Ascending aorta (tissue), 2 donors: Measurements from ENCODE around the gene MLN. TPM values are rescaled to one million over a fixed set of nuclear protein-coding genes. Genes with fewer than 3 reads are reported as not detected.
A peak's percentile ranks its signal among the peaks of the same experiment; 100 is the strongest.

Experiments used
- DNase-seq, 2 donors: peaks; one replicate each; pipeline ENCODE4 v3.0.0-alpha.2; 2019; ENCODE audit warnings: low spot score in 2 of 2
- H3K27ac ChIP-seq, 2 donors: fragments of 200-600 bp; sonication (generic); one replicate each; pipeline ENCODE4 v1.5.1; 2016 to 2017; ENCODE audit warnings: mild to moderate bottlenecking in 1 of 2
- H3K27me3 ChIP-seq: fragments of 200-600 bp; sonication (generic); one replicate; pipeline ENCODE4 v1.5.1; 2017
- H3K36me3 ChIP-seq, 2 donors: fragments of 200-600 bp; sonication (generic); one replicate each; pipeline ENCODE4 v1.5.1; 2016
- H3K4me1 ChIP-seq, 2 donors: fragments of 200-600 bp; sonication (generic); one replicate each; pipeline ENCODE4 v1.5.1; 2016 to 2017; ENCODE audit warnings: mild to moderate bottlenecking in 1 of 2
- H3K4me3 ChIP-seq, 2 donors: fragments of 200-600 bp; sonication (generic); one replicate each; pipeline ENCODE4 v1.5.1; 2016 to 2017; ENCODE audit warnings: mild to moderate bottlenecking in 1 of 2
- H3K9me3 ChIP-seq, 2 donors: fragments of 200-600 bp; sonication (generic); one replicate each; pipeline ENCODE4 v1.5.1; 2016
- CTCF ChIP-seq, 3 experiments: fragments of 200-600 bp in 2 of 3; fragments of 450-650 bp in 1 of 3; sonication (generic) in 2 of 3; IDR thresholded peaks; one replicate each; pipeline ENCODE4 v1.5.1; 2016 to 2019; ENCODE audit warnings: antibody characterized with exemption in 3 of 3, mild to moderate bottlenecking in 1 of 3, moderate library complexity in 1 of 3
- intact Hi-C: fragments of 100-400 bp; cut with DNase I; formaldehyde crosslinking; loops from one replicate; pipeline ENCODE4 v1.15.1; 2023
- total RNA-seq: library from RNA; depleted of rRNA; stranded (reverse); fragments of >200 nt; gene quantifications from one replicate; pipeline ENCODE4 v1.1.0, GENCODE V29; 2016

Gene MLN
- total RNA-seq, 1 donor from 2014 or later, result not detected

- H3K4me1 ChIP-seq, result peaks cover 0 to 4% of the 10 kb centered on the region in 2 donors
- no peaks in the 10 kb centered on the region for H3K36me3 ChIP-seq
- no peak overlapping the region for H3K4me3 ChIP-seq
- H3K27ac ChIP-seq, result no peak overlapping the region
- no peaks in the 10 kb centered on the region for H3K27me3 ChIP-seq
- no peak for DNase-seq
- no peak for TF ChIP-seq CTCF (IDR thresholded peaks at IDR 0.05)
- no peaks in the 10 kb centered on the region for H3K9me3 ChIP-seq
- intact Hi-C loops, result no loop called here
These were observed 39.8 kb downstream of the MLN start for GRCh38 chr6:33764036-33764435.

GRCh38 chr6:33763483-33763882, 40.3 kb downstream of the MLN start:
- no peak for DNase-seq
- no peak for TF ChIP-seq CTCF (IDR thresholded peaks at IDR 0.05)
- Histone ChIP-seq H3K27ac (no peak overlapping the region), H3K36me3 (no peaks in the 10 kb centered on the region), H3K27me3 (no peaks in the 10 kb centered on the region), H3K4me3 (no peak overlapping the region), H3K4me1 (no peaks in the 10 kb centered on the region), H3K9me3 (no peaks in the 10 kb centered on the region)
- intact Hi-C loops, result no loop called here

- no peaks in the 10 kb centered on the region for H3K9me3 ChIP-seq
- no peak overlapping the region for H3K27ac ChIP-seq
- intact Hi-C loops, result no loop called here
- no peaks in the 10 kb centered on the region for H3K27me3 ChIP-seq
- TF ChIP-seq CTCF (IDR thresholded peaks at IDR 0.05), result no peak
- no peak for DNase-seq
- H3K4me3 ChIP-seq, result no peak overlapping the region
- no peaks in the 10 kb centered on the region for H3K36me3 ChIP-seq
- H3K4me1 ChIP-seq, result no peaks in the 10 kb centered on the region
These were observed 41.1 kb downstream of the MLN start for GRCh38 chr6:33762713-33763112.

GRCh38 chr6:33761922-33762629, 41.7 kb downstream of the MLN start:
- no peak overlapping the region for H3K27ac ChIP-seq
- H3K4me1 ChIP-seq, result no peaks in the 10 kb centered on the region
- H3K4me3 ChIP-seq, result no peak overlapping the region
- no peak for DNase-seq
- TF ChIP-seq CTCF (IDR thresholded peaks at IDR 0.05), result peak in 2 of 3 experiments; percentile 7 to 14
- H3K9me3 ChIP-seq, result no peaks in the 10 kb centered on the region
- H3K27me3 ChIP-seq, result no peaks in the 10 kb centered on the region
- intact Hi-C loops, result no loop called here
- H3K36me3 ChIP-seq, result no peaks in the 10 kb centered on the region

GRCh38 chr6:33761581-33761921, 42.3 kb downstream of the MLN start:
- Histone ChIP-seq H3K27ac (no peak overlapping the region), H3K9me3 (no peaks in the 10 kb centered on the region), H3K36me3 (no peaks in the 10 kb centered on the region), H3K4me3 (no peak overlapping the region), H3K27me3 (no peaks in the 10 kb centered on the region), H3K4me1 (no peaks in the 10 kb centered on the region)
- no peak for DNase-seq
- no peak for TF ChIP-seq CTCF (IDR thresholded peaks at IDR 0.05)
- intact Hi-C loops, result no loop called here
